MM.1S (cell line): ENCODE measurements around the gene DISC1.

Experiments used
- CTCF ChIP-seq: fragments of 300-600 bp; sonication (generic); IDR thresholded peaks from 2 replicates; pipeline ENCODE4 v1.5.1; 2016; ENCODE audit warnings: antibody characterized with exemption, low read length, mixed read lengths
- EZH2 ChIP-seq: fragments of 300-600 bp; sonication (generic); optimal IDR thresholded peaks from 2 replicates; pipeline ENCODE3; 2017; ENCODE audit warnings: low read depth, mild to moderate bottlenecking, antibody characterized with exemption, low read length, mixed read lengths
- EZH2phosphoT487 ChIP-seq: fragments of 300-600 bp; sonication (generic); IDR thresholded peaks from 2 replicates; pipeline ENCODE4 v1.6.1; 2018; ENCODE audit warnings: antibody characterized with exemption, low read length

DNA sequence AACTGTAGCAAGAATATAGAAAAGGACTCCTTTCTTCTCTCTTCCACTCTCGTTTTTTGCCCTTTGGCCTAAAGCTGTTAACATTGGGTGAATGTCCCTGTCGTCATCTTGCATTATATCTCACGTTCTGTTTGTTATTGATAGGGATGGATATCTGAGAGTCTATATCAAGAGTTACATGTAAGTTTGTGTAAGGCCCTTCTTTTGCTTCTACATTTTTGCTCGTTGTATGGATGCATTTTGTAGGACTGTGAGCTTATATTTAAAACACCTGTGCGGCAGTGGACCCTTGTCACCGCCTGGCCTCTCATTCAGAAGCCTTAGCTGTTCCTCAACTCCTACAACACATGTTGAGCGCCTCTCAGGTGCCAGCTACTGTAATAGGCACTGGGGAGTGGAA lies 211.9 kb downstream of the DISC1 start:
- no peak for TF ChIP-seq CTCF
- TF ChIP-seq EZH2, result no peak
- TF ChIP-seq EZH2phosphoT487, result no peak
